MM.1S (cell line): ENCODE measurements around the gene BICC1.

ENCODE experiments used
- DNase-seq: peaks from one replicate; pipeline ENCODE4 v3.0.0-alpha.2; 2015
- H2AFZ ChIP-seq: fragments of 300-600 bp; sonication (generic); 2 replicates; pipeline ENCODE4 v1.6.0; 2016; ENCODE audit warnings: antibody characterized with exemption, low read length
- H3F3A ChIP-seq: fragments of 300-600 bp; sonication (generic); 2 replicates; pipeline ENCODE4 v1.6.1; 2016; ENCODE audit warnings: mild to moderate bottlenecking, antibody characterized with exemption, low read length, moderate library complexity, mixed read lengths; ENCODE audit not compliant: insufficient read depth
- H3K27ac ChIP-seq: fragments of 300-600 bp; sonication (generic); 2 replicates; pipeline ENCODE4 v1.5.1; 2016; ENCODE audit warnings: mild to moderate bottlenecking, low read length
- H3K27me3 ChIP-seq: fragments of 300-600 bp; sonication (generic); replicated peaks from 2 replicates; pipeline ENCODE4 v1.6.0; 2016; ENCODE audit warnings: low read length; ENCODE audit not compliant: insufficient read depth
- H3K36me3 ChIP-seq: fragments of 300-600 bp; sonication (generic); replicated peaks from 2 replicates; pipeline ENCODE4 v1.6.1; 2016; ENCODE audit warnings: mild to moderate bottlenecking, low read length, mixed read lengths; ENCODE audit not compliant: insufficient read depth
- H3K4me1 ChIP-seq: fragments of 300-600 bp; sonication (generic); 2 replicates; pipeline ENCODE4 v1.6.1; 2016; ENCODE audit warnings: low read length, mixed read lengths
- H3K4me2 ChIP-seq: fragments of 300-600 bp; sonication (generic); 2 replicates; pipeline ENCODE4 v1.6.0; 2016; ENCODE audit warnings: low read depth, low read length
- H3K4me3 ChIP-seq: fragments of 300-600 bp; sonication (generic); 2 replicates; pipeline ENCODE4 v1.5.1; 2016; ENCODE audit warnings: low read length, mixed read lengths
- H3K79me2 ChIP-seq: fragments of 300-600 bp; sonication (generic); 2 replicates; pipeline ENCODE4 v1.6.1; 2016; ENCODE audit warnings: mixed run types, low read length, mixed read lengths
- H3K9ac ChIP-seq: fragments of 300-600 bp; sonication (generic); 2 replicates; pipeline ENCODE4 v1.6.1; 2016; ENCODE audit warnings: low read length, mixed read lengths
- H3K9me2 ChIP-seq: fragments of 300-600 bp; sonication (generic); replicated peaks from 2 replicates; pipeline ENCODE4 v1.6.1; 2016; ENCODE audit warnings: mild to moderate bottlenecking, low read length, mixed read lengths; ENCODE audit not compliant: insufficient read depth
- H3K9me3 ChIP-seq: fragments of 300-600 bp; sonication (generic); replicated peaks from 2 replicates; pipeline ENCODE4 v1.6.1; 2016; ENCODE audit warnings: mild to moderate bottlenecking, low read length, mixed read lengths; ENCODE audit not compliant: insufficient read depth
- H4K20me1 ChIP-seq: fragments of 300-600 bp; sonication (generic); 2 replicates; pipeline ENCODE4 v1.6.1; 2016; ENCODE audit warnings: mild to moderate bottlenecking, low read length, moderate library complexity, mixed read lengths; ENCODE audit not compliant: insufficient read depth
- CTCF ChIP-seq: fragments of 300-600 bp; sonication (generic); IDR thresholded peaks from 2 replicates; pipeline ENCODE4 v1.5.1; 2016; ENCODE audit warnings: antibody characterized with exemption, low read length, mixed read lengths
- EZH2 ChIP-seq: fragments of 300-600 bp; sonication (generic); optimal IDR thresholded peaks from 2 replicates; pipeline ENCODE3; 2017; ENCODE audit warnings: low read depth, mild to moderate bottlenecking, antibody characterized with exemption, low read length, mixed read lengths
- EZH2phosphoT487 ChIP-seq: fragments of 300-600 bp; sonication (generic); IDR thresholded peaks from 2 replicates; pipeline ENCODE4 v1.6.1; 2018; ENCODE audit warnings: antibody characterized with exemption, low read length

BICC1 gene

DNA sequence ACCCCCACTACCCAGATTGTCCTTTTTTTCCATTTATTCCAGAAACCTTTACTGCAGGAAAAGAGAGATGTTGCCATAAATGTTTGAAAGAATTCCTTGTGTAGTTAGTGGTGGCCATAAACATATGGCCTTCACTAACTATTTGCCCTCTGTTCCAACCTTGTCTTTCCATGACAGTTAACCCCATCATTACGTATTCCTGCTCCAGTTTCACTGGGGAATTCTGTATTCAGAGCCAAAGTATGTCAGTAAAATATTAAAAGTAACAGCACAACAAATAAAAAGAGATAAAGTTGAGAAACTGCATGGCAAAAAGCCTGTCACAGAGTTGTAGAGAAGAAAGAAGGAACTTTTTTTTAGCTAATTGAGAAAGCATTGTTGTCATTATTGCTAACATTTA, 261.3 kb downstream of the BICC1 start:
- Histone ChIP-seq H3K9me2 (no peaks in the 10 kb centered on the region), H3K9ac (no peak overlapping the region), H3K9me3 (no peaks in the 10 kb centered on the region), H3F3A (no peaks in the 10 kb centered on the region), H3K79me2 (no peaks in the 10 kb centered on the region), H3K4me1 (no peaks in the 10 kb centered on the region), H3K27me3 (no peaks in the 10 kb centered on the region), H4K20me1 (no peaks in the 10 kb centered on the region), H3K36me3 (no peaks in the 10 kb centered on the region), H2AFZ (no peak overlapping the region), H3K4me3 (no peak overlapping the region), H3K4me2 (no peak overlapping the region), H3K27ac (no peak overlapping the region)
- DNase-seq: no peak
- TF ChIP-seq EZH2phosphoT487 (no peak), EZH2 (no peak), CTCF (no peak)

DNA sequence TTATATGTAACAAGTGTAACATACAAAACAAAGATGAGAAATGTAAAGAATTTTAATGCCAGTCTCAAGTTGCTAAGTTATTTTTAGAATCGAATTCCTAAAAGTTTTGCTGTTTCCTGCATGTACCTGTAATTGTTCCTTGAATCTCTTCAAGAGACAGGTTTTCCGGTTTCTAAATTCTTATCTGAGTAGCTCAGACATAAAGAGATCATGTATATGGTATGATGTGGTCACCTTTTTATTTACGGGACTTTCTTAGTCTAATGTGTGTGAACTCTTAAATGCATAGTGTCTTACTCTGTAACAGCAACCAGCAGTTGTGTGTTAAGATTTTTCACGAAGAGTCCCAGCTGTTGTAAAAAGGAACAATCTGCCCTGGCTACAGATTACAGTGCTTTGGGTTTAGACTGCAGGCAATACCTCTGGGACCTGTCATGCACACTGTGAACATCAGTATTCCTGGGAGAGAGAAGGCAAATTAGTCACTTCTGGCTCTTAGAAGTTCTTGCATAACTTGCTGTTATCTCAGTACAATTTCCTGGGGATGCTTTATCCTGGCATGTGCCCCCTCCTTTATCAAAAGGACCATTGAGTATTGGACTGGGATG, 263.4 kb downstream of the BICC1 start:
- Histone ChIP-seq H4K20me1 (no peaks in the 10 kb centered on the region), H3K9ac (no peak overlapping the region), H3K9me2 (no peaks in the 10 kb centered on the region), H3F3A (no peaks in the 10 kb centered on the region), H3K27ac (no peak overlapping the region), H3K36me3 (no peaks in the 10 kb centered on the region), H3K27me3 (no peaks in the 10 kb centered on the region), H3K9me3 (no peaks in the 10 kb centered on the region), H3K4me3 (no peak overlapping the region), H3K4me2 (no peak overlapping the region), H2AFZ (no peak overlapping the region), H3K79me2 (no peaks in the 10 kb centered on the region), H3K4me1 (no peaks in the 10 kb centered on the region)
- DNase-seq: no peak
- TF ChIP-seq EZH2 (no peak), CTCF (no peak), EZH2phosphoT487 (no peak)

DNA sequence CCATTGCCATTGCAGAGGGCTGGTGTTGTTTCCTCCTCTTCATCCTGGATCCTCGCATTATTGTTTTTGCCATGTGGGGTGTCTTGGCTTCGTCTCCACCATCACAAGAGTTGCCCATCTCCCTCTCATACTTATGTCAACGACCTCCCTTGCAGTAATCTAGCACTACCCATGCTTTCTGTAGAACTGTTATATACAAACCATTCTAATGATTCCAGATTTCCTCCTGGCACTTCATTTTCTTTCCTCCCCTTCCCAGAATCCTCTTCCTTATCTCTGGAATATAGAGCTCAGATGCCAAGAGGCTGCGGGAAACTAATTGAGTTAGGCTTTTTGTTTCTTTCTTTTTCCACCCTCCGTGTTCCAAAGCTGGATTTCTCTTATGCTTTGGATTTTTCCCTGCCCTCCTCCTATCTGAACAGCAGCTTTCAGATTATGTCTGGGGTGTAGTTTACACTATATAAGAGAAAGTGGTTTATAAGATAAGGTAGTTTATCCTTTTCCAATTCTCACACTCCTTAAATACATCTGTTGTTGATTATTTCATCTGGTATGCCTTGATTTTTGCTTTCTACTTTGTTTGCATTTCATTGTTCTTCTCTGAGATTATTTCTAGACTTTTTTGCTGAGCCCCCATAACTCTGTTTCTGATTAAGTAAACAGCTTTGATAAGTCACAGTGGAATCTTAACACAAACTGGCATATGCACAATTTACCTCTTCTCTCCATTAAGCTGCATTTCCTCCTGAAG, 264.1 kb downstream of the BICC1 start:
- Histone ChIP-seq H3K9ac (no peak overlapping the region), H3K27me3 (no peaks in the 10 kb centered on the region), H2AFZ (no peak overlapping the region), H3K4me1 (no peaks in the 10 kb centered on the region), H3K27ac (no peak overlapping the region), H3K9me3 (no peaks in the 10 kb centered on the region), H3K36me3 (no peaks in the 10 kb centered on the region), H3K79me2 (no peaks in the 10 kb centered on the region), H3K4me3 (no peak overlapping the region), H3F3A (no peaks in the 10 kb centered on the region), H4K20me1 (no peaks in the 10 kb centered on the region), H3K9me2 (no peaks in the 10 kb centered on the region), H3K4me2 (no peak overlapping the region)
- no peak for DNase-seq
- TF ChIP-seq CTCF (no peak), EZH2 (no peak), EZH2phosphoT487 (no peak)
